Measurements from ENCODE around the gene WDFY2. TPM values are rescaled to one million over a fixed set of nuclear protein-coding genes. Genes with fewer than 3 reads are reported as not detected.

WDFY2 gene
- total and polyA plus RNA-seq, 2 of the 13 experiments (the other 11 are each of a cell fraction or from before 2014, with no cell fraction given): 22.6 to 27.0 TPM

DNA sequence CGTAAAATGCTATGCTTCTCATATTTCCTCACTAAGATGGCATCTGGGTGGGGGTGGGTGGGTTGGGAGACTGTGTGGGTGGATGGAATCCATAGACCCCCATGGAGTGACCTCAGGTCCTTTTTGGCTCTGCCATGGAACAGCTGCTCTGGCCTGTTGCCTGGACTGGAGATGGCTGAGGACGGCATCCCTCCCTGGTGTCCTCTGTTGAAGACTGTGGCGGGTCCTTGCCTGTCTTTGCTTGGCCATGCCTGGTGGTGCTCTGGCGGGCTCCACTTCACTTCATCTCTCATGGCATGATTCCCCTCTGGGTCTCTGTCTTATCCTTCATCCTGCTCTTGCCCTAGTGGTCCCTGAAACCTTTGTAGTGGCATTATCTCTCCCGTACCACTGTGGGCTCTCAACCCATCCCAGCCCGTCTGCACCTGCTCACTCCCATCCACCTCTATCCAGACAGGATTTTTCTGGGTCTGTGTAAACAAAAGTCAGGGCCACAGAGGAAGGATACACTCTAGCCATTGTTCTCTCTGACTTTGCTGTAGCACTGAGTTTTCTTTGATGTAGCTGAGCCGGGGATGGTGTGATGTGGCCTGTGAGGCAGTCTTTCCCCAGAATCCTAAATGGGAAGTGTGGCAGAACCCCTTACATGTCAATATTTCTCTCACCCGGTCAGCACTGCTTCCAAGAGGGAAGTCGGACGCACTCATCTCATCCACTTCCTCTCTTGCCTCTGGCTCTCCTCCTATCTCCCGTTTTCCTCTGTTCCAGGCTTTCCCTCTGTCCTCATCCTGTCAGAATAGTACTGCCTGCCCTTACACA, 36.1 kb downstream of the WDFY2 start (continued):
- TF ChIP-seq, protein P1, sequence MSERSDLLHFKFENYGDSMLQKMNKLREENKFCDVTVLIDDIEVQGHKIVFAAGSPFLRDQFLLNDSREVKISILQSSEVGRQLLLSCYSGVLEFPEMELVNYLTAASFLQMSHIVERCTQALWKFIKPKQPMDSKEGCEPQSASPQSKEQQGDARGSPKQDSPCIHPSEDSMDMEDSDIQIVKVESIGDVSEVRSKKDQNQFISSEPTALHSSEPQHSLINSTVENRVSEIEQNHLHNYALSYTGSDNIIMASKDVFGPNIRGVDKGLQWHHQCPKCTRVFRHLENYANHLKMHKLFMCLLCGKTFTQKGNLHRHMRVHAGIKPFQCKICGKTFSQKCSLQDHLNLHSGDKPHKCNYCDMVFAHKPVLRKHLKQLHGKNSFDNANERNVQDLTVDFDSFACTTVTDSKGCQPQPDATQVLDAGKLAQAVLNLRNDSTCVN (CRISPR knock-in tag; IDR thresholded peaks at IDR 0.05; ENCODE audit: borderline replicate concordance): peak; percentile 96
- TF ChIP-seq RARG (CRISPR knock-in tag; IDR thresholded peaks at IDR 0.05; ENCODE audit: low read depth) (no peak), ZNF253 (CRISPR knock-in tag; IDR thresholded peaks at IDR 0.05; ENCODE audit: borderline replicate concordance) (no peak), ZBTB7B (CRISPR knock-in tag; IDR thresholded peaks at IDR 0.05) (peak; percentile 92), SP4 (CRISPR knock-in tag; IDR thresholded peaks at IDR 0.05) (0 out of 2 replicates have a peak, but pooled peaks have one; percentile 52), ZNF549 (CRISPR knock-in tag; IDR thresholded peaks at IDR 0.05) (no peak), MTA1 (CRISPR knock-in tag; IDR thresholded peaks at IDR 0.05; ENCODE audit: borderline replicate concordance) (peak; percentile 61; the same call in 1 of the 2 replicates), SOX5 (CRISPR knock-in tag; IDR thresholded peaks at IDR 0.05; ENCODE audit: borderline replicate concordance) (peak; percentile 99), FOXK1 (CRISPR knock-in tag; IDR thresholded peaks at IDR 0.05; ENCODE audit: borderline replicate concordance, low read depth) (peak; percentile 48; the same call in 1 of the 2 replicates), PRPF4 (IDR thresholded peaks at IDR 0.05; ENCODE audit: low read depth, low read length, poor library complexity, severe bottlenecking) (no peak), NCOA2 (CRISPR knock-in tag; IDR thresholded peaks at IDR 0.05) (peak; percentile 89), ZNF577 (CRISPR knock-in tag; IDR thresholded peaks at IDR 0.05; ENCODE audit: borderline replicate concordance, low read depth) (no peak), RARA (CRISPR knock-in tag; IDR thresholded peaks at IDR 0.05) (peak; percentile 86), GZF1 (CRISPR knock-in tag; IDR thresholded peaks at IDR 0.05) (0 out of 2 replicates have a peak, but pooled peaks have one; percentile 34), ETV5 (CRISPR knock-in tag; IDR thresholded peaks at IDR 0.05; ENCODE audit: borderline replicate concordance) (peak; percentile 82; the same call in 1 of the 2 replicates), HMGA1 (CRISPR knock-in tag; conservative IDR thresholded peaks at IDR 0.05) (no peak), SMC3 (IDR thresholded peaks at IDR 0.05; ENCODE audit: low read length) (0 out of 2 replicates have a peak, but pooled peaks have one; percentile 28)
- TF ChIP-seq, protein P2, sequence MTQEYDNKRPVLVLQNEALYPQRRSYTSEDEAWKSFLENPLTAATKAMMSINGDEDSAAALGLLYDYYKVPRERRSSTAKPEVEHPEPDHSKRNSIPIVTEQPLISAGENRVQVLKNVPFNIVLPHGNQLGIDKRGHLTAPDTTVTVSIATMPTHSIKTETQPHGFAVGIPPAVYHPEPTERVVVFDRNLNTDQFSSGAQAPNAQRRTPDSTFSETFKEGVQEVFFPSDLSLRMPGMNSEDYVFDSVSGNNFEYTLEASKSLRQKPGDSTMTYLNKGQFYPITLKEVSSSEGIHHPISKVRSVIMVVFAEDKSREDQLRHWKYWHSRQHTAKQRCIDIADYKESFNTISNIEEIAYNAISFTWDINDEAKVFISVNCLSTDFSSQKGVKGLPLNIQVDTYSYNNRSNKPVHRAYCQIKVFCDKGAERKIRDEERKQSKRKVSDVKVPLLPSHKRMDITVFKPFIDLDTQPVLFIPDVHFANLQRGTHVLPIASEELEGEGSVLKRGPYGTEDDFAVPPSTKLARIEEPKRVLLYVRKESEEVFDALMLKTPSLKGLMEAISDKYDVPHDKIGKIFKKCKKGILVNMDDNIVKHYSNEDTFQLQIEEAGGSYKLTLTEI (CRISPR knock-in tag; conservative IDR thresholded peaks at IDR 0.05): no peak
- TF ChIP-seq, protein P3, sequence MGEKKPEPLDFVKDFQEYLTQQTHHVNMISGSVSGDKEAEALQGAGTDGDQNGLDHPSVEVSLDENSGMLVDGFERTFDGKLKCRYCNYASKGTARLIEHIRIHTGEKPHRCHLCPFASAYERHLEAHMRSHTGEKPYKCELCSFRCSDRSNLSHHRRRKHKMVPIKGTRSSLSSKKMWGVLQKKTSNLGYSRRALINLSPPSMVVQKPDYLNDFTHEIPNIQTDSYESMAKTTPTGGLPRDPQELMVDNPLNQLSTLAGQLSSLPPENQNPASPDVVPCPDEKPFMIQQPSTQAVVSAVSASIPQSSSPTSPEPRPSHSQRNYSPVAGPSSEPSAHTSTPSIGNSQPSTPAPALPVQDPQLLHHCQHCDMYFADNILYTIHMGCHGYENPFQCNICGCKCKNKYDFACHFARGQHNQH (CRISPR knock-in tag; IDR thresholded peaks at IDR 0.05): peak; percentile 82
- TF ChIP-seq, protein P4, sequence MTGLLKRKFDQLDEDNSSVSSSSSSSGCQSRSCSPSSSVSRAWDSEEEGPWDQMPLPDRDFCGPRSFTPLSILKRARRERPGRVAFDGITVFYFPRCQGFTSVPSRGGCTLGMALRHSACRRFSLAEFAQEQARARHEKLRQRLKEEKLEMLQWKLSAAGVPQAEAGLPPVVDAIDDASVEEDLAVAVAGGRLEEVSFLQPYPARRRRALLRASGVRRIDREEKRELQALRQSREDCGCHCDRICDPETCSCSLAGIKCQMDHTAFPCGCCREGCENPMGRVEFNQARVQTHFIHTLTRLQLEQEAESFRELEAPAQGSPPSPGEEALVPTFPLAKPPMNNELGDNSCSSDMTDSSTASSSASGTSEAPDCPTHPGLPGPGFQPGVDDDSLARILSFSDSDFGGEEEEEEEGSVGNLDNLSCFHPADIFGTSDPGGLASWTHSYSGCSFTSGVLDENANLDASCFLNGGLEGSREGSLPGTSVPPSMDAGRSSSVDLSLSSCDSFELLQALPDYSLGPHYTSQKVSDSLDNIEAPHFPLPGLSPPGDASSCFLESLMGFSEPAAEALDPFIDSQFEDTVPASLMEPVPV (CRISPR knock-in tag; IDR thresholded peaks at IDR 0.05): no peak; the same call in 1 of the 2 replicates

Measured in HepG2 (cell line).